PC-9 (cell line): Measurements from ENCODE around the gene PIGM. TPM values are rescaled to one million over a fixed set of nuclear protein-coding genes. Genes with fewer than 3 reads are reported as not detected.

Source experiments
- BruUV-seq: library from RNA; stranded (reverse); fragments of 400-500 nt; replicated peaks from 2 replicates; lab custom pipeline; 2021; lab: Mats Ljungman, UMichigan
- CTCF ChIA-PET: fragments of 300-600 bp; sonication (Branson Sonifier 250); formaldehyde crosslinking; loops from one replicate; lab custom pipeline; 2022; ENCODE audit warnings: antibody characterized with exemption; lab: Charles Lee
- POLR2A ChIA-PET: fragments of 300-600 bp; sonication (Branson Sonifier 250); formaldehyde crosslinking; loops from one replicate; lab custom pipeline; 2022; ENCODE audit warnings: antibody characterized with exemption; ENCODE audit not compliant: unreplicated experiment; lab: Charles Lee
- DNase-seq, 2 experiments: peaks; one replicate each; pipeline versions ENCODE4 v3.0.0 to v3.0.0-alpha.2; 2015 to 2022; ENCODE audit warnings: mixed read lengths in 1 of 2
- H2AFZ ChIP-seq: fragments of 200-600 bp; sonication (generic); 2 replicates; pipeline ENCODE4 v1.8.1; 2017; ENCODE audit warnings: antibody characterized with exemption
- H3F3A ChIP-seq: fragments of 200-600 bp; sonication (generic); 2 replicates; pipeline ENCODE4 v1.8.1; 2017; ENCODE audit warnings: antibody characterized with exemption, mild to moderate bottlenecking, low read depth; ENCODE audit not compliant: insufficient read depth
- H3K27ac ChIP-seq: fragments of 200-600 bp; sonication (generic); 2 replicates; pipeline ENCODE4 v1.6.1; 2016; ENCODE audit warnings: mixed run types
- H3K27me3 ChIP-seq: fragments of 200-600 bp; sonication (generic); 2 replicates; pipeline ENCODE4 v1.6.1; 2016; ENCODE audit warnings: low read depth, mixed run types; ENCODE audit not compliant: insufficient read depth
- H3K36me3 ChIP-seq: fragments of 200-600 bp; sonication (generic); 2 replicates; pipeline ENCODE4 v1.6.1; 2016; ENCODE audit warnings: low read depth, mixed run types
- H3K4me1 ChIP-seq: fragments of 200-600 bp; sonication (generic); replicated peaks from 2 replicates; pipeline ENCODE4 v1.6.1; 2016; ENCODE audit warnings: mixed run types; ENCODE audit not compliant: insufficient read depth
- H3K4me2 ChIP-seq: fragments of 200-600 bp; sonication (generic); 2 replicates; pipeline ENCODE4 v1.6.1; 2017; ENCODE audit warnings: mixed run types
- H3K4me3 ChIP-seq: fragments of 200-600 bp; sonication (generic); 2 replicates; pipeline ENCODE4 v1.6.1; 2016; ENCODE audit warnings: mixed run types
- H3K79me2 ChIP-seq: fragments of 200-600 bp; sonication (generic); 2 replicates; pipeline ENCODE4 v1.6.1; 2017; ENCODE audit warnings: low read depth, mixed run types
- H3K9me2 ChIP-seq: fragments of 200-600 bp; sonication (generic); 2 replicates; pipeline ENCODE4 v1.8.1; 2017; ENCODE audit warnings: mild to moderate bottlenecking; ENCODE audit not compliant: insufficient read depth
- H3K9me3 ChIP-seq: fragments of 200-600 bp; sonication (generic); 2 replicates; pipeline ENCODE4 v1.8.1; 2016; ENCODE audit warnings: low read depth; ENCODE audit not compliant: insufficient read depth
- H4K20me1 ChIP-seq: fragments of 200-600 bp; sonication (generic); 2 replicates; pipeline ENCODE4 v1.8.1; 2017; ENCODE audit not compliant: insufficient read depth
- CTCF ChIP-seq: fragments of 200-600 bp; sonication (generic); conservative IDR thresholded peaks from 2 replicates; pipeline ENCODE4 v1.6.1; 2017; ENCODE audit warnings: mixed run types, antibody characterized with exemption, mild to moderate bottlenecking, moderate library complexity
- EZH2 ChIP-seq: fragments of 200-600 bp; sonication (generic); IDR thresholded peaks from 2 replicates; pipeline ENCODE4 v1.8.0; 2017; ENCODE audit warnings: antibody characterized with exemption, low read depth
- intact Hi-C: fragments of 100-400 bp; cut with micrococcal nuclease; formaldehyde crosslinking; loops from one replicate; pipeline ENCODE4 v1.10.0; 2022; ENCODE audit not compliant: unreplicated experiment
- total RNA-seq: library from RNA; stranded (reverse); gene quantifications from 2 replicates; pipeline ENCODE4 v1.2.3, GENCODE V29; 2021

Gene PIGM
- total RNA-seq, 1 experiment from 2014 or later = 4.0 TPM

GRCh38 chr1:160062230-160062532 is 30.4 kb upstream of the PIGM start:
- Histone ChIP-seq H3K27ac (no peak overlapping the region), H3K9me3 (no peaks in the 10 kb centered on the region), H4K20me1 (no peaks in the 10 kb centered on the region), H3K27me3 (peaks cover 36% of the 10 kb centered on the region), H3K79me2 (no peaks in the 10 kb centered on the region), H3K36me3 (no peaks in the 10 kb centered on the region), H3K4me1 (peaks cover 6% of the 10 kb centered on the region; the same call in 1 of the 2 replicates), H3F3A (no peaks in the 10 kb centered on the region), H3K9me2 (no peaks in the 10 kb centered on the region), H3K4me2 (no peak overlapping the region), H3K4me3 (no peak overlapping the region), H2AFZ (no peak overlapping the region)
- ChIA-PET CTCF (interaction anchor here (1.1 kb wide), 1 partner anchor 17 kb away, joined by 4 read pairs; no protein-coding TSS in a partner anchor), POLR2A (no interaction called here)
- no peak for TF ChIP-seq CTCF
- TF ChIP-seq EZH2 = no peak
- BruUV-seq = no TSS peak
- intact Hi-C loops = no loop called here
- no peak for DNase-seq

- Histone ChIP-seq H4K20me1 (no peaks in the 10 kb centered on the region), H3K27ac (no peak overlapping the region), H3K79me2 (no peaks in the 10 kb centered on the region), H3K9me2 (no peaks in the 10 kb centered on the region), H2AFZ (no peak overlapping the region), H3K9me3 (no peaks in the 10 kb centered on the region), H3K27me3 (peaks cover 40% of the 10 kb centered on the region), H3K4me3 (no peak overlapping the region), H3K4me1 (peaks cover 6% of the 10 kb centered on the region; the same call in 1 of the 2 replicates), H3K4me2 (peak overlapping the region; percentile 59), H3K36me3 (no peaks in the 10 kb centered on the region), H3F3A (no peaks in the 10 kb centered on the region)
- BruUV-seq = no TSS peak
- intact Hi-C loops = no loop called here
- POLR2A ChIA-PET = no interaction called here
- peak in 1 of 2 experiments; percentile 43 for DNase-seq
- TF ChIP-seq CTCF = no peak
- no peak for TF ChIP-seq EZH2
- CTCF ChIA-PET = no interaction called here
These were observed 29.8 kb upstream of the PIGM start for GRCh38 chr1:160061369-160062229.

GRCh38 chr1:160058087-160058486 is 26.3 kb upstream of the PIGM start:
- Histone ChIP-seq H3K27ac (no peak overlapping the region), H4K20me1 (no peaks in the 10 kb centered on the region), H3K4me1 (peaks cover 6% of the 10 kb centered on the region; the same call in 1 of the 2 replicates), H3K4me3 (no peak overlapping the region), H3K9me2 (no peaks in the 10 kb centered on the region), H3K79me2 (no peaks in the 10 kb centered on the region), H3K4me2 (no peak overlapping the region), H3K9me3 (no peaks in the 10 kb centered on the region), H3F3A (no peaks in the 10 kb centered on the region), H2AFZ (no peak overlapping the region), H3K27me3 (peaks cover 71% of the 10 kb centered on the region), H3K36me3 (no peaks in the 10 kb centered on the region)
- CTCF ChIA-PET = interaction anchor here (0.6 to 1.1 kb wide), 3 partner anchors 11 to 21 kb away, joined by 4 read pairs; no protein-coding TSS in a partner anchor
- TF ChIP-seq EZH2 (no peak), CTCF (no peak; the same call in 1 of the 2 replicates)
- POLR2A ChIA-PET = no interaction called here
- no peak for DNase-seq
- intact Hi-C loops = no loop called here
- no TSS peak for BruUV-seq
